Smooth muscle cell (in vitro differentiated cells): Measurements from ENCODE around the gene MEGF11. TPM values are rescaled to one million over a fixed set of nuclear protein-coding genes. Genes with fewer than 3 reads are reported as not detected.

Experiments
- DNase-seq: peaks from one replicate; lab custom pipeline; 2025; ENCODE audit not compliant: unreplicated experiment; lab: John Stamatoyannopoulos, UW
- H2AFZ ChIP-seq: fragments of 200-600 bp; sonication (generic); 2 replicates; pipeline ENCODE4 v1.6.0; 2016; ENCODE audit warnings: antibody characterized with exemption, low read depth, mild to moderate bottlenecking
- H3F3A ChIP-seq: fragments of 200-600 bp; sonication (generic); 2 replicates; pipeline ENCODE4 v1.6.0; 2017; ENCODE audit warnings: antibody characterized with exemption, low read depth
- H3K27ac ChIP-seq: fragments of 200-600 bp; sonication (generic); 2 replicates; pipeline ENCODE4 v1.5.1; 2016; ENCODE audit warnings: low read depth, mild to moderate bottlenecking
- H3K27me3 ChIP-seq: fragments of 200-600 bp; sonication (generic); 2 replicates; pipeline ENCODE4 v1.6.1; 2016; ENCODE audit warnings: low read depth, mild to moderate bottlenecking
- H3K36me3 ChIP-seq: fragments of 200-600 bp; sonication (generic); 2 replicates; pipeline ENCODE4 v1.5.1; 2016; ENCODE audit warnings: low read depth
- H3K4me1 ChIP-seq: fragments of 200-600 bp; sonication (generic); 2 replicates; pipeline ENCODE4 v1.5.1; 2016; ENCODE audit warnings: low read depth
- H3K4me2 ChIP-seq: fragments of 200-600 bp; sonication (generic); 2 replicates; pipeline ENCODE4 v1.6.0; 2016; ENCODE audit warnings: mild to moderate bottlenecking
- H3K4me3 ChIP-seq: fragments of 200-600 bp; sonication (generic); 2 replicates; pipeline ENCODE4 v1.5.1; 2016; ENCODE audit warnings: mild to moderate bottlenecking
- H3K79me2 ChIP-seq: fragments of 200-600 bp; sonication (generic); 2 replicates; pipeline ENCODE4 v1.6.0; 2016; ENCODE audit warnings: low read depth, mild to moderate bottlenecking
- H3K9ac ChIP-seq: fragments of 200-600 bp; sonication (generic); 2 replicates; pipeline ENCODE4 v1.6.0; 2016; ENCODE audit warnings: low read depth
- H3K9me3 ChIP-seq: fragments of 200-600 bp; sonication (generic); replicated peaks from 2 replicates; pipeline ENCODE4 v1.5.1; 2016; ENCODE audit warnings: low read depth
- H4K20me1 ChIP-seq: fragments of 200-600 bp; sonication (generic); 2 replicates; pipeline ENCODE4 v1.6.0; 2016; ENCODE audit warnings: low read depth
- CTCF ChIP-seq: fragments of 200-600 bp; sonication (generic); IDR thresholded peaks from 2 replicates; pipeline ENCODE4 v1.5.1; 2017; ENCODE audit warnings: borderline replicate concordance, mild to moderate bottlenecking, antibody characterized with exemption; ENCODE audit not compliant: insufficient read depth, poor library complexity, severe bottlenecking
- WGBS: methylation state at CpG from one replicate; pipeline ENCODE4 v1.1.7; 2016; ENCODE audit warnings: low lambda C conversion rate; 5-methylcytosine and 5-hydroxymethylcytosine counted together
- polyA plus RNA-seq: library from polyadenylated mRNA; unstranded; fragments of >200 nt; fragmentation: Nextera tagmentation; extraction: Ambion mirVana; gene quantifications from 2 replicates; pipeline ENCODE4 v1.2.1, GENCODE V29; 2016
- total RNA-seq: library from RNA; depleted of rRNA; stranded (reverse); fragments of >200 nt; gene quantifications from 2 replicates; pipeline ENCODE4 v1.2.3, GENCODE V29; 2014

Gene MEGF11
- total and polyA plus RNA-seq, 2 experiments from 2014 or later = 0.08 TPM; not detected in 1

- no peak for DNase-seq
- H3K9me3 ChIP-seq = no peaks in the 10 kb centered on the region
- H3F3A ChIP-seq = no peaks in the 10 kb centered on the region
- peaks cover 11% of the 10 kb centered on the region for H3K27me3 ChIP-seq
- H2AFZ ChIP-seq = no peak overlapping the region
- no peaks in the 10 kb centered on the region for H4K20me1 ChIP-seq
- 86% methylated on average over 5 of the region's 5 CpGs for WGBS
- H3K9ac ChIP-seq = no peak overlapping the region
- no peak overlapping the region for H3K4me2 ChIP-seq
- no peak overlapping the region for H3K27ac ChIP-seq
- no peaks in the 10 kb centered on the region for H3K4me1 ChIP-seq
- no peaks in the 10 kb centered on the region for H3K36me3 ChIP-seq
- H3K79me2 ChIP-seq = no peaks in the 10 kb centered on the region
- no peak for TF ChIP-seq CTCF
- H3K4me3 ChIP-seq = no peak overlapping the region
These were observed 263.1 kb downstream of the MEGF11 start for GRCh38 chr15:65990298-65990981.

GRCh38 chr15:65987100-65987499, 266.4 kb downstream of the MEGF11 start:
- no peak for DNase-seq
- Histone ChIP-seq H3K9ac (no peak overlapping the region), H2AFZ (no peak overlapping the region), H3F3A (no peaks in the 10 kb centered on the region), H3K79me2 (no peaks in the 10 kb centered on the region), H4K20me1 (no peaks in the 10 kb centered on the region), H3K9me3 (no peaks in the 10 kb centered on the region), H3K4me3 (no peak overlapping the region), H3K36me3 (no peaks in the 10 kb centered on the region), H3K27me3 (peaks cover 38% of the 10 kb centered on the region), H3K4me1 (peaks cover 3% of the 10 kb centered on the region), H3K27ac (no peak overlapping the region), H3K4me2 (no peak overlapping the region)
- WGBS = 85% methylated on average over 5 of the region's 5 CpGs
- TF ChIP-seq CTCF = no peak

- no peak for TF ChIP-seq CTCF
- H3K9me3 ChIP-seq = no peaks in the 10 kb centered on the region
- H3K36me3 ChIP-seq = no peaks in the 10 kb centered on the region
- WGBS = 41% methylated on average over 2 of the region's 2 CpGs
- H2AFZ ChIP-seq = no peak overlapping the region
- no peaks in the 10 kb centered on the region for H3K79me2 ChIP-seq
- no peak for DNase-seq
- peaks cover 3% of the 10 kb centered on the region for H3K4me1 ChIP-seq
- no peaks in the 10 kb centered on the region for H4K20me1 ChIP-seq
- H3K4me3 ChIP-seq = no peak overlapping the region
- peaks cover 45% of the 10 kb centered on the region for H3K27me3 ChIP-seq
- no peak overlapping the region for H3K27ac ChIP-seq
- H3K9ac ChIP-seq = no peak overlapping the region
- H3K4me2 ChIP-seq = no peak overlapping the region
- no peaks in the 10 kb centered on the region for H3F3A ChIP-seq
These were observed 267.1 kb downstream of the MEGF11 start for GRCh38 chr15:65986416-65986815.

GRCh38 chr15:65985387-65985786, 268.2 kb downstream of the MEGF11 start:
- H3K79me2 ChIP-seq = no peaks in the 10 kb centered on the region
- 84% methylated on average over 5 of the region's 5 CpGs for WGBS
- H3K4me3 ChIP-seq = no peak overlapping the region
- H4K20me1 ChIP-seq = no peaks in the 10 kb centered on the region
- no peak for DNase-seq
- peaks cover 3% of the 10 kb centered on the region for H3K4me1 ChIP-seq
- H3K36me3 ChIP-seq = no peaks in the 10 kb centered on the region
- H3K4me2 ChIP-seq = no peak overlapping the region
- no peak overlapping the region for H3K9ac ChIP-seq
- H3K27me3 ChIP-seq = peaks cover 45% of the 10 kb centered on the region
- no peaks in the 10 kb centered on the region for H3K9me3 ChIP-seq
- H3F3A ChIP-seq = no peaks in the 10 kb centered on the region
- no peak overlapping the region for H2AFZ ChIP-seq
- no peak overlapping the region for H3K27ac ChIP-seq
- TF ChIP-seq CTCF = no peak
